ENCODE results near the gene PUM1.

The PUM1 gene

GRCh38 chr1:30905403-30905802 is 160.1 kb downstream of the PUM1 start:
- no peaks in the 10 kb centered on the region for H3K36me3 ChIP-seq (ENCODE audit: control insufficient read depth, insufficient read depth, low read length)
- H3K9me3 ChIP-seq (ENCODE audit: control insufficient read depth, insufficient read depth, low read length): no peaks in the 10 kb centered on the region
- H3K4me3 ChIP-seq (ENCODE audit: low read depth, low read length): no peak overlapping the region
- peaks cover 14% of the 10 kb centered on the region for H3K27me3 ChIP-seq (ENCODE audit: control insufficient read depth, insufficient read depth, low read length)
- H3K4me1 ChIP-seq (ENCODE audit: control insufficient read depth, insufficient read depth, low read length): peaks cover 20% of the 10 kb centered on the region
- no peak overlapping the region for H3K9ac ChIP-seq (ENCODE audit: low read depth, low read length)

DNA sequence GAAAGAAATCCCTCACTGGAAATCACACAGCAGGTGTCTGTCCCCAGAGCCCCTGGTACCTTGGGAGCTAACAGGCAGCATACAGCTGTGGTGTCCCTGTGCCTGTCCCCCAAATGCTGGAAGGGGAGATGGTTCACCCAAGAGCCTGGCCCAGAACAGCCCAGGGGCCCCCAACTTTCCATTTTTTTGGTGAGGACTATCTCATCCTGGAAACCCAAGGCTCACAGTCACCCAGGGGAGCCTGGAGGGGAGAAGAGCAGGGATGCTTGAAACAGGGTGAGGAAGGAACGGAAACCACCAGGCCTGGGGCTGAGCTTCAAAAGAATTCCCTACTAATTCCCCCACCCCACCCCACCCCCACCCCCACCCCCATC is 160.6 kb downstream of the PUM1 start:
- Histone ChIP-seq H3K9me3 (ENCODE audit: control insufficient read depth, insufficient read depth, low read length) (no peaks in the 10 kb centered on the region), H3K9ac (ENCODE audit: low read depth, low read length) (no peak overlapping the region), H3K4me1 (ENCODE audit: control insufficient read depth, insufficient read depth, low read length) (peaks cover 19% of the 10 kb centered on the region), H3K4me3 (ENCODE audit: low read depth, low read length) (no peak overlapping the region), H3K36me3 (ENCODE audit: control insufficient read depth, insufficient read depth, low read length) (no peaks in the 10 kb centered on the region), H3K27me3 (ENCODE audit: control insufficient read depth, insufficient read depth, low read length) (peaks cover 14% of the 10 kb centered on the region)

DNA sequence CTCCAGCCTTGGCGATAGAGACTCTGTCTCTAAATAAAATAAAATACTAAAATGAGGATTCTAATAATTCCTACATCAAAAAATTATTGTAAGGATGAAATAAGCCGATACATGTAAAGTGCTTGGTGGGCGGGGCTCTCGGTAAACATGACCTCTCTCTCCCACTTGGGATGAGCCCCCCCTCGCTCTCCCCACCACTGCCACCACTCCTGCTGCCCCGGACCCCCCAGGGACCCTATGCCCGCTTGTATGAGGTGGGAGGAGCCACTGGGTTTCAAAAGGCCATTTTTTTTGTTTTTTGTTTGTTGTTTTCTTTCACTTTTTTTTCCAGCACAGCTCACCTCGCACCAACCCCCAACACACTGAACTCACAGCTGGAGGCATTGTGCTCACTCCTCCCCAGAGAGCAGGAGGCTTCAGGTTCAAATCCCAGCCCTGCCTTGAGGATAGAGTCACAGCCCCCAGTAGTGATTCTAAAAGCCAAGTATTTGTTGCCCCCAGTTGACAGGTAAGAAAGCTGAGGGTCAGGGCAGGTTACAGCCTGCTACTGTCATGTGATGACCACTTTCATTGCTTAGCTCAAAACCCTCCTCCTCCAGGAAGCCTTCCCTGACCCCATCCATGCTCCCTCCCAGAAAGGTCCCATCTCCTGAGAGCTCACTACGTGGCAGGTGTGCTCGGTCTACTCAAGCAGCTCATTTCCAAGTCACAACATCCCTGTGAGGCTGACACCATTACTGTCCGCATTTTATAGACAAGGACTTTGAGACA is 161.1 kb downstream of the PUM1 start:
- Histone ChIP-seq H3K4me3 (ENCODE audit: low read depth, low read length) (no peak overlapping the region), H3K36me3 (ENCODE audit: control insufficient read depth, insufficient read depth, low read length) (no peaks in the 10 kb centered on the region), H3K9me3 (ENCODE audit: control insufficient read depth, insufficient read depth, low read length) (no peaks in the 10 kb centered on the region), H3K9ac (ENCODE audit: low read depth, low read length) (no peak overlapping the region), H3K4me1 (ENCODE audit: control insufficient read depth, insufficient read depth, low read length) (peaks cover 14% of the 10 kb centered on the region), H3K27me3 (ENCODE audit: control insufficient read depth, insufficient read depth, low read length) (peaks cover 10% of the 10 kb centered on the region)

DNA sequence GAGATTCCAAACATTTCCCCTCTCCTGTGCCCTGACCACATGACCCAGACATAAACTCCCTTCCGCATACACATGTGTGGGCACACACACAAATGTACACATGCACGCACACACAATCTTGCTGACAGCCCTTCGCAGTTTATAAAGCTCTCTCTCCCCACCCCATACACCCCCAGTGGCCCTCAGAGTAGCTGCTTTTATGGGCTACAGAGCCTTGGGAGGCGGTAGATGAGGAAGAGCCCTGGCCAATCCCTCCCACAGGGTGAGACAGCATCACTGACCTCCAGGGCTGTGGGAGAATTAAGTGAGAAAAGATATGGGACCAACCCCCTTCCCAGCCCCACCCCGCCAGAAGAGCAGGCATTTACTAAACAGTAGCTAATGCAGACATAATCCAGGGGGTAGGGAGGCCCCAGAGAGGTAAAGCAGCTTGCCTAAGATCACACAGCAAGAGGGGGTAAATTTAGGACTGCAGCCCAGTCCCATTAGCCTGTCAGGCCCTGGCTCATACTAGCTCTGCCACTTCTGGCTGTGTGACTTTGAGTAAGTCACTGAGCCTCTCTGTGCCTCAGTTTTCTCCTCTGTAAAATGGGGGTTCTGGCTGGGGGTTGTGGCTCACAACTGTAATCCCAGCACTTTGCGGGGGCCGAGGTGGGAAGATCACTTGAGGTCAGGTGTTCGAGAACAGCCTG is 162.0 kb downstream of the PUM1 start:
- no peaks in the 10 kb centered on the region for H3K36me3 ChIP-seq (ENCODE audit: control insufficient read depth, insufficient read depth, low read length)
- H3K9me3 ChIP-seq (ENCODE audit: control insufficient read depth, insufficient read depth, low read length): no peaks in the 10 kb centered on the region
- peaks cover 8% of the 10 kb centered on the region for H3K27me3 ChIP-seq (ENCODE audit: control insufficient read depth, insufficient read depth, low read length)
- H3K9ac ChIP-seq (ENCODE audit: low read depth, low read length): no peak overlapping the region
- H3K4me1 ChIP-seq (ENCODE audit: control insufficient read depth, insufficient read depth, low read length): peaks cover 11% of the 10 kb centered on the region
- H3K4me3 ChIP-seq (ENCODE audit: low read depth, low read length): no peak overlapping the region

GRCh38 chr1:30902593-30903290 is 162.8 kb downstream of the PUM1 start:
- peaks cover 11% of the 10 kb centered on the region for H3K4me1 ChIP-seq (ENCODE audit: control insufficient read depth, insufficient read depth, low read length)
- peaks cover 8% of the 10 kb centered on the region for H3K27me3 ChIP-seq (ENCODE audit: control insufficient read depth, insufficient read depth, low read length)
- no peak overlapping the region for H3K4me3 ChIP-seq (ENCODE audit: low read depth, low read length)
- H3K9me3 ChIP-seq (ENCODE audit: control insufficient read depth, insufficient read depth, low read length): no peaks in the 10 kb centered on the region
- no peaks in the 10 kb centered on the region for H3K36me3 ChIP-seq (ENCODE audit: control insufficient read depth, insufficient read depth, low read length)
- no peak overlapping the region for H3K9ac ChIP-seq (ENCODE audit: low read depth, low read length)

- no peaks in the 10 kb centered on the region for H3K36me3 ChIP-seq (ENCODE audit: control insufficient read depth, insufficient read depth, low read length)
- no peak overlapping the region for H3K4me3 ChIP-seq (ENCODE audit: low read depth, low read length)
- peaks cover under 1% of the 10 kb centered on the region for H3K27me3 ChIP-seq (ENCODE audit: control insufficient read depth, insufficient read depth, low read length)
- H3K9ac ChIP-seq (ENCODE audit: low read depth, low read length): no peak overlapping the region
- H3K4me1 ChIP-seq (ENCODE audit: control insufficient read depth, insufficient read depth, low read length): peaks cover 11% of the 10 kb centered on the region
- H3K9me3 ChIP-seq (ENCODE audit: control insufficient read depth, insufficient read depth, low read length): no peaks in the 10 kb centered on the region
Measured at GRCh38 chr1:30901798-30902581, 163.5 kb downstream of the PUM1 start.

DNA sequence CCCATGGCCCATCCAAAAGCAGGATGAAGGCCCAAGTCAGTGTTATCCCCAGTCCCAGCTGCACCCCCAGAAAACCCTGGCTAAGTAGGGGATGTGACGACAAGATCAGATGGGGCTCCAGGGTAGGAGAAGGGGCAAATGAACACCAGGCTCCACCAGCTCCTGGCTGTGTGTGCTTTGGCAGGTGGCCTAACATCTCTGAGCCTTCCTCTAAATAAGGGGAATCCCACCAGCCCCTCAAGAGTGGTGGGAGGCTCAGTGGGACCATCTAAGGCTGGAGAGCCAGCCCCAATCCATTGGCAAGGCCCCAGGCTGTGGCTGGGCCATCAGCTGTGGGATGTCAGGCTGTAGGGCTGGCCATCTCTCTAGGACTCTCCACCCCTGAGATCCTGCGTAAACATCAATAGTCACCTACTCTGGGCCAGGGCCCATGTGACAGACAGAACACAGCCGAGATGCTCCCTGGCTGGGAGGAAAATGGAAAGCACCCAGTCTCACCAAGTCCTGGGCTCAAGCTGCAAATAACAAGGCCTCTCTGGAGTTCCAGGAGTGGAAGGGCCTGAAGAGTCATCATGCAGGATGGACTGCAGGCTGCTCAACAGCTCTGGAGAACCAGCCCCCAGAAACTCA is 164.5 kb downstream of the PUM1 start:
- Histone ChIP-seq H3K4me1 (ENCODE audit: control insufficient read depth, insufficient read depth, low read length) (peaks cover 10% of the 10 kb centered on the region), H3K9me3 (ENCODE audit: control insufficient read depth, insufficient read depth, low read length) (no peaks in the 10 kb centered on the region), H3K9ac (ENCODE audit: low read depth, low read length) (no peak overlapping the region), H3K27me3 (ENCODE audit: control insufficient read depth, insufficient read depth, low read length) (no peaks in the 10 kb centered on the region), H3K4me3 (ENCODE audit: low read depth, low read length) (no peak overlapping the region), H3K36me3 (ENCODE audit: control insufficient read depth, insufficient read depth, low read length) (no peaks in the 10 kb centered on the region)

DNA sequence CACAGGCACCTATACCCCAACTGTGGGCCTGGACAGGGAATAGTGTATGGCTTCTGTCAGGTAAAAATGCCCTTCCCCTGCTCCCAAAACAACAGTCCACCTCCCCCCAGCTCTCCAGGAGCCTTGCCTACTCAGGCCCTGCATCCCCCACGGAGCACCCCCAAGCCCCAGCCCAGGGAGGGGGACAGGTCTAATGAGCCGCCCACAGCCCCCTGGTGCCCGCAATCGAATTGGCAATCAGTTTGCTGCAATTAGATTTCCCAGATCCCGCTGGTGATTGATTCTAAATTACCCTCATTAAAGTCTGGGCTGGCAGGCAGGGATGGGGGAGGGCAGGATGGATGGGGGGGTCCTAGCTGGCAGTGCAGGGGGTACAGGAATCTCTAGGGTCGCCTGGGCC is 165.0 kb downstream of the PUM1 start:
- Histone ChIP-seq H3K4me1 (ENCODE audit: control insufficient read depth, insufficient read depth, low read length) (peaks cover 12% of the 10 kb centered on the region), H3K27me3 (ENCODE audit: control insufficient read depth, insufficient read depth, low read length) (no peaks in the 10 kb centered on the region), H3K9ac (ENCODE audit: low read depth, low read length) (no peak overlapping the region), H3K4me3 (ENCODE audit: low read depth, low read length) (no peak overlapping the region), H3K9me3 (ENCODE audit: control insufficient read depth, insufficient read depth, low read length) (no peaks in the 10 kb centered on the region), H3K36me3 (ENCODE audit: control insufficient read depth, insufficient read depth, low read length) (no peaks in the 10 kb centered on the region)

DNA sequence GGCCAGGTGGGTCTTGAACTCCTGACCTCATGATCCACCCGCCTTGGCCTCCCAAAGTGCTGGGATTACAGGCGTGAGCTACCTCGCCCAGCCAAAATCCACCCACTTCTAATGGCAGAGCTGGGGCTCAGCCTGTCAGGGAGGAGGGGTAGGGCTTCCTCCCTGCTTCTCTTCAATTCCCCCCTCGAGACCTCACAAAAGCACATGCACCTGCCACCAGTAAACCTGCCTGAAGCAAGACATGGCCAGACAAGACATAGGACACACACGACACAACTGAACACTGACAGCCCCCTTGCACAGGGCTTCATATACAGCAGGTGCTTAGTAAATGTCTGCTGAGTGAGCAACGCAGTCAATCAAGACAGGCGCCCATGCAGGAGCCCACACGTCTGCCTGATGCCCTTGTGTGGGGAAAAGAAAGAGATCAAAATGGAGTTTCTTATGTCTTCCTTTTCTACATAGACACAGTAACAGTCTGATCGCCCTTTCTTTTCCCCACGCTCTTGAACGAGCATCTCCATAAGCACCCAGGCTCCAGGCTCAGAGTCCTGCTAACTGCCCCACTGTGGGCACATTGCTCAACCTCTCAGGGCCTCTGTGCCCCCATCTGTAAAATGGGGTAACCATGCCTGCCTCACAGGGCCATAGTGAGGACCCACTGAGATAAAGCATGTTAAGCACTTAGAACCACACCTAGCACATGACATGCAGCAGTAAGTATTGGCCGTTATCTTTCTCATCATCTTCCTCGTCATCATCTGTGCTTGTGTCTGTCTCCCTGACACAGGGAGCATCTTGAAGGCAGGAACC is 165.7 kb downstream of the PUM1 start:
- H3K9me3 ChIP-seq (ENCODE audit: control insufficient read depth, insufficient read depth, low read length): no peaks in the 10 kb centered on the region
- no peak overlapping the region for H3K4me3 ChIP-seq (ENCODE audit: low read depth, low read length)
- no peaks in the 10 kb centered on the region for H3K27me3 ChIP-seq (ENCODE audit: control insufficient read depth, insufficient read depth, low read length)
- peaks cover 12% of the 10 kb centered on the region for H3K4me1 ChIP-seq (ENCODE audit: control insufficient read depth, insufficient read depth, low read length)
- H3K36me3 ChIP-seq (ENCODE audit: control insufficient read depth, insufficient read depth, low read length): no peaks in the 10 kb centered on the region
- H3K9ac ChIP-seq (ENCODE audit: low read depth, low read length): no peak overlapping the region

DNA sequence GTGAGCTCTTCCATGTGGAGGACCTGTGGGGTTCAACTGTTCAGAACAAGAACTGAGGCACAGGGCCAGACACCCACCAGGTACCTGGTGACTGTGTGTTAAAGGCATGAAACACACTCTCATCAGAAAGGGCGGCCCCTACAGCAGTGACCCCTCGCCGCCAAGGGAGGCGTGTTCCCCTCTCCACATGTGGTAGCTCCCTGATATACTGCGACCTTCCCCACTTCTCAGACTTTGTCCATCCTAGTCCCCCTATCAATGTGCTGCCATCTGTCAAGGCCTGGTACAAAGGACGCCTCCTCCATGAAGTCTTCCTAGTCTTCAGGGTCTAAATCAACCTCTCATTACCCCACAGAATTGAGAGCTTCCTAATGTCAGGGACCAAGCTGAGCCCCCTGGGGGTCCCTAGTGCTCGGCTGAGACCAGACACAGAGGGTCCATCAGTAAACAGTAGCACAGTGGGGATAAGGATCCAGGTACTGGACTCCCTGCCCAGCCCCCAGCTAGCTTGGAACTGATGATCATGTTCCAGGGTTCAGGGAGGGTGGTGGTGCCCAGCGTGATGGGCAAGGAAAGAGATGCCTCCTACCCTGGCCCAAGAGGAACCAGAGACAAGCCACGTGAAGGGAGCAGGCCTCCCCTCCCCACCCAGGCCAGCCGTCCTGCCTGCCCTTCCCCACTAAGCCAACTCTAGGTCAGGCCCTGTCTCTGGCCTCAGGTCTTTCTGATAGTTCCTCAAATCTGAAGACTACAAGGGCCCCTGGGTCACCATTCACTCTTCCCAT is 167.3 kb downstream of the PUM1 start:
- H3K4me3 ChIP-seq (ENCODE audit: low read depth, low read length): no peak overlapping the region
- H3K9ac ChIP-seq (ENCODE audit: low read depth, low read length): no peak overlapping the region
- H3K36me3 ChIP-seq (ENCODE audit: control insufficient read depth, insufficient read depth, low read length): no peaks in the 10 kb centered on the region
- H3K27me3 ChIP-seq (ENCODE audit: control insufficient read depth, insufficient read depth, low read length): no peaks in the 10 kb centered on the region
- no peaks in the 10 kb centered on the region for H3K9me3 ChIP-seq (ENCODE audit: control insufficient read depth, insufficient read depth, low read length)
- peaks cover 9% of the 10 kb centered on the region for H3K4me1 ChIP-seq (ENCODE audit: control insufficient read depth, insufficient read depth, low read length)
